Stimulated activated CD8-positive, alpha-beta memory T cell treated with anti-CD3 and anti-CD28 coated beads, Interleukin-4, amount 100 ng/mL, for 48 hours (primary cell): ENCODE results near the gene SLC16A13.
"Not testable (repeated sequence)": the region's sequence is repeated elsewhere in the genome, so short reads cannot be mapped to it uniquely, and the experiment has no call there.

Experiments used
- DNase-seq: peaks from one replicate; pipeline ENCODE4 v3.0.0-alpha.2; 2020

The SLC16A13 gene

GRCh38 chr17:7034955-7035590 is 742 bp upstream of the SLC16A13 start:
- peak; percentile 62 for DNase-seq

DNA sequence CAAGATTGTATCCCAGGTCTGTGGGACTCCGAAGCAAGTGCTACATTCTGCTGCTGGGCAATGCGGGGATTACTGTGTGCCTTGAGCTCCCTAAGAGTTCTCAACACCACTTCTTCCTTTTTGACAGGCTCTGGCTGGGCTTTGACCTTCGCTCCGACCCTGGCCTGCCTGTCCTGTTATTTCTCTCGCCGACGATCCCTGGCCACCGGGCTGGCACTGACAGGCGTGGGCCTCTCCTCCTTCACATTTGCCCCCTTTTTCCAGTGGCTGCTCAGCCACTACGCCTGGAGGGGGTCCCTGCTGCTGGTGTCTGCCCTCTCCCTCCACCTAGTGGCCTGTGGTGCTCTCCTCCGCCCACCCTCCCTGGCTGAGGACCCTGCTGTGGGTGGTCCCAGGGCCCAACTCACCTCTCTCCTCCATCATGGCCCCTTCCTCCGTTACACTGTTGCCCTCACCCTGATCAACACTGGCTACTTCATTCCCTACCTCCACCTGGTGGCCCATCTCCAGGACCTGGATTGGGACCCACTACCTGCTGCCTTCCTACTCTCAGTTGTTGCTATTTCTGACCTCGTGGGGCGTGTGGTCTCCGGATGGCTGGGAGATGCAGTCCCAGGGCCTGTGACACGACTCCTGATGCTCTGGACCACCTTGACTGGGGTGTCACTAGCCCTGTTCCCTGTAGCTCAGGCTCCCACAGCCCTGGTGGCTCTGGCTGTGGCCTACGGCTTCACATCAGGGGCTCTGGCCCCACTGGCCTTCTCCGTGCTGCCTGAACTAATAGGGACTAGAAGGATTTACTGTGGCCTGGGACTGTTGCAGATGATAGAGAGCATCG is 2.4 kb downstream of the SLC16A13 start:
- no peak for DNase-seq

GRCh38 chr17:7039832-7040231 is 4.0 kb downstream of the SLC16A13 start:
- no peak for DNase-seq

DNA sequence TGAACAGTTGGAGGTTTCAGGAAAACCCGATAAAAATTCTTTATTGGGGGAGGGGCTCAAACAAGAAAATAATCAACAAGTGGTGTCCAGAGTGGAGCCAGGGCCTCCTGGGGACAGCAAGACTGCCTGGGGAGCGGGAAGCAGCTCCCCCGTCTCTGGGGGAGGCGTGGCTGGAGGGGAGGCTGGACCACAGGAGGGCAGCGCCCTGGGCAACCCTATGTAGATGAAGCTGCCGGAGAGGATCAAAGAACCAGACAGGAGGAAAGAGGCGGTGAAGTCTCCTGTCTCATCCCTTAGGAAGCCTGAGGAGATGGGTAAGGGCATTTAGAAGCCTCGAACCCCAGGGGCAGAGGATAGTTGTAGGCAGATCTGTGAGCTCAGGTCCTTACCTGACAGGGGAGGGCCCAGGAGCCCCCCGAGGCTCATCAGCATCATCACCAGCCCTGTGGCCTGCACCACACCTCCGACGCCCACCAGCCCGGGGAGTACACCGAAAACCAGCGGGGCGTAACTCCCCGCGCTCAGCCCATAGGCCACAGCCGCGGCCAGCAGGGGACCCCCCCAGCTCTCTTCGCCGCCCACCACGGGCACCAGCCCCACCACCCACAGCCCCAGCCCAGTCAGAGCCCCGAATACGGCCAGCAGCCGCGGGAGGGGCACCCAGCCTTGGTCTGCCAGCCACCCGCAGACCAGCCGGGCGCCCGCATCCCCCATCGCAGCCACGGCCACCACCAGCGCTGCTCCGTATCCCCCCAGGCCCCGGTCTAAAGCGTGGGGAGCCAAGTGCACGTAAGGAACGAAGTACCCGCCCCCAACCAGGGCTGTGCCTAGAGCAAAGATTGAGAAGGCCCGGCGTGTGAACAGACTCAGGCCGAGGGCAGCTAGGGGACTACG is 6.0 kb downstream of the SLC16A13 start:
- DNase-seq: peak; percentile 55

DNA sequence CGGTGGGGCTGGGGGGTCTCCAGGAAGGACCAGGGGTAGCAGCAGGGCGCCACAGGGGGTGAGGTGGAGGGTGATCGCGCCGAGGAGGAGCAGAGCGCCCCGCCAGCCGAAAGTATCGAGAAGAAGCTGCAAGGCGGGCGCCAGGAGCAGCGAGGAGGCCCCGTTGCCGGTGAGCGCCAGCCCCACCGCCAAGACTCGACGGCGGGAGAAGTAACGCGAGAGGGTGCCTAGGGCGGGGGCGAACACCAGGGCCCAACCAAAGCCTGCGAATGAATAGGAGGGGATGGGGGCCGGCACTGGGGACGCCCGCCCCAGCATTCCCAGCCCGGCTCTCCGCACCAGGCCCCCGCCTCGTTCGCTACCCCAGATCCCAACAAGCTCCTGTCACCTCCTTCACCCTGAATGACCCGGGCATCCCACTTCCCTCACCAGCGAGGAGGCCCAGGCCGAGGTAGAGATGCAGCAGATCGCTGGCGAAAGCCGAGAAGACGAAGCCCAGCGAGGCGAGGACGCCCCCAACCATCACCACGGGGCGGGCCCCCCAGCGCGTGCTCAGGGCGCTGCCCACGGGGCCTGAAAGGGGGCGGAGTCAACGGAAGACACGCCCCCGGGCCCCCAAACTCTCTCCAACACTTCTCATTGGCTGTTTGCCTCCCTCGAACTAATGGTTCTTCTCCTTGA is 6.8 kb downstream of the SLC16A13 start:
- peak; percentile 69 for DNase-seq

DNA sequence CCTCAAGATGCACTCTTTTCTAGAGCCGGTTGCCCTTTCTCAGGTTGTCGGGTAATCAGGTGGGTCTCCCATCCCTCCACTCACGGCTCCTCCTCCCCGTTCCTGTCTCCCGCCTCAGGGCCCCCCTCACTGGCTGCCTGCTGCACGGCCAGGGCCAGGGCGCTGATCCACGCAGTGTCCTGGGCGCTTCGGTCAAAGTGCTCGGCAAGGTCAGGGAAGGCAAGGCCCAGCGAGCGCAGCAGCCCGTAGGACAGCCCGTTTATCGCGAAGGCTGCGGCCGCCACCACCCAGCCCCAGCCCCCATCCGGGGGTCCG is 7.3 kb downstream of the SLC16A13 start:
- DNase-seq: no peak

GRCh38 chr17:7043497-7044198 is 7.8 kb downstream of the SLC16A13 start, which contains the start of gene SLC16A11:
TSS of gene SLC16A11 (minus strand) at chr17:7044092. CDS start at chr17:7043513, 579 bp downstream.
- DNase-seq: peak; percentile 51

DNA sequence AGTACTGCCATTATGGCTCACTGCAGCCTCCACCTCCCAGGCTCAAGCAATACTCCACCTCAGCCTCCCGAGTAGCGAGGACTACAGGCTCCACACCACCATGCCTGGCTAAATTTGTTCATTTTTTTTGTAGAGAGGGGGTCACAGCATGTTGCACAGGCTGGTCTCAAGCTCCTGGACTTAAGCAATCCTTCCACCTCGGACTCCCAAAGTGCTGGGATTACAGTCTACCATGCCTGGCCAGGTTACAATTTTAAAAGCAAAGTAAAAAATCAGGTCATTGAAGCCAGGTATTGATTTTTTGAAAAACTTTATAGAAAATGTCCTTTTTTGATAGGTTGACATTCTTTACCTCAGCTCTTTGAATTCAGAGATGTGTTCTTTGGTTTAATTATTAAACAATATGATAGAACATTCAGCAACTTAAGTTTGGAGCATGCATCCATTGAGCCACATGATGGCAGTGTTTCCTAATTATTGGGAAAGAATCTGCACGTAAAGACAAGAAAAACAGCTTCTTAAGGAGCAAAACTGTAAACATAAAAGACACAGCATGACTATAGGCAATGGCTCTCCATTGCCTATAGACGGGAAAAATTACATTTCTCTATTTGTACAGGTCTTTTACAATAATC is 9.8 kb downstream of the SLC16A13 start:
- peak; percentile 37 for DNase-seq

GRCh38 chr17:7046127-7046724 is 10.4 kb downstream of the SLC16A13 start:
- peak; percentile 62 for DNase-seq

DNA sequence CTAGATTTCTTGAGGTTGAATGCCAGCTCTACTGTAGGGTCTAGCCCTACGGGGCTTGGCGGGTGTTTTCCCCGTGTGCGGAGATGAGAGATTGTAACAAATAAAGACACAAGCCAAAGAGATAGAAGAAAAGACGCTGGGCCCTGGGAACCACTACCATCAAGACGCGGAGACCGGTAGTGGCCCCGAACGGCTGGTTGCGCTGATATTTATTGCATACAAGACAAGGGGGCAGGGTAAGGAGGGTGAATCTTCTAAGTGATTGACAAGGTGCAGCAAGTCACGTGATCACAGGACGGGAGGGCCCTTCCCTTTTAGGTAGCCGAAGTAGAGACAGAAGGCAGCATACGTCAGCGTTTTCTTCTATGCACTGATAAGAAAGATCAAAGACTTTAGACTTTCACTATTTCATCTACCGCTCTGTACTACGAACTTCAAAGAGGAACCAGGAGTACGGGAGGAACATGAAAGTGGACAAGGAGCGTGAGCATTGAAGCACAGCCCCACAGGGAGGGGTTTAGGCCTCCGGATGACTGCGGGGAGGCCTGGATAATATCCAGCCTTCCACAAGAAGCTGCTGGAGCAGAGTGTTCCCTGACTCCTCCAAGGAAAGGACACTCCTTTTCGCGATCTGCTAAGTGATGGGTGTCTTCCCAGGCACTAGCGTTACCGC is 11.0 kb downstream of the SLC16A13 start:
- peak; percentile 74 for DNase-seq

GRCh38 chr17:7047566-7047965 is 11.8 kb downstream of the SLC16A13 start:
- peak; percentile 49 for DNase-seq

DNA sequence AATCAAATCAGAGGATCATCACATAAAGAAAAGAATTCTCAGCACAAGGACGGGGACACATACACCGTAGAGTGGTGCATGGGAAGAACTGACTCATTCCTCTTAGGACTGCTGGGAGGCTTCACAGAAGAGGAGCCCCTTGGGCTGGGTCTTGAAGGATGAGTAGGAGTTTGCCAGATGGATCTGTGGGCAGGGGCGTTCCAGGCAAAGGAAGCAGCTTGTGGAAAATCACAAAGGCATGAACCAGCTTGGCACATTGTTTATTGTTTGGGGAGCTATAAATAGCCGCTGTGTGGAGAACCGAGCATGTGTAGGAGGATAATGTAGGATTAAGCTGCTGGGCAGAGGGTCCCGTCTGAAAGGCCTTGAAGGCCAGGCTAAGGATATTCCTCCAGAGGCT is 13.2 kb downstream of the SLC16A13 start:
- no peak for DNase-seq

DNA sequence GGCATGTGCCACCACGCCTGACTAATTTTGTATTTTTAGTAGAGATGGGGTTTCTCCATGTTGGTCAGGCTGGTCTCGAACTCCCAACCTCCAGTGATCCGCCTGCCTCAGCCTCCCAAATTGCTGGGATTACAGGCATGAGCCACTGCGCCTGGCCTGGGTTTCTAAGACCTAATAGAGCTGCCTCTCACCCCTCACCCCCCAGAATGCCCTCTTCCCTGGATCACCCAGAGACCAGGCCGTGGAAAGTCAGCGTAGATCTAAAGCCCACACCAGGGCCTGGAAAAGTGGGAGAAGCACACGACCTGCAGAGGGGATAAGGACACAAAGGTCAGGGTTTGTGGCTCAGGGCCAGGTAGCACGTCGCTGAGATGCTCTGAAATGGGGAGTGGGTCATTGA is 14.8 kb downstream of the SLC16A13 start:
- not testable (repeated sequence) for DNase-seq

- no peak for DNase-seq
Observed at GRCh38 chr17:7056386-7056785, 20.6 kb downstream of the SLC16A13 start.

GRCh38 chr17:7058831-7059447 is 23.1 kb downstream of the SLC16A13 start:
- DNase-seq: no peak

DNA sequence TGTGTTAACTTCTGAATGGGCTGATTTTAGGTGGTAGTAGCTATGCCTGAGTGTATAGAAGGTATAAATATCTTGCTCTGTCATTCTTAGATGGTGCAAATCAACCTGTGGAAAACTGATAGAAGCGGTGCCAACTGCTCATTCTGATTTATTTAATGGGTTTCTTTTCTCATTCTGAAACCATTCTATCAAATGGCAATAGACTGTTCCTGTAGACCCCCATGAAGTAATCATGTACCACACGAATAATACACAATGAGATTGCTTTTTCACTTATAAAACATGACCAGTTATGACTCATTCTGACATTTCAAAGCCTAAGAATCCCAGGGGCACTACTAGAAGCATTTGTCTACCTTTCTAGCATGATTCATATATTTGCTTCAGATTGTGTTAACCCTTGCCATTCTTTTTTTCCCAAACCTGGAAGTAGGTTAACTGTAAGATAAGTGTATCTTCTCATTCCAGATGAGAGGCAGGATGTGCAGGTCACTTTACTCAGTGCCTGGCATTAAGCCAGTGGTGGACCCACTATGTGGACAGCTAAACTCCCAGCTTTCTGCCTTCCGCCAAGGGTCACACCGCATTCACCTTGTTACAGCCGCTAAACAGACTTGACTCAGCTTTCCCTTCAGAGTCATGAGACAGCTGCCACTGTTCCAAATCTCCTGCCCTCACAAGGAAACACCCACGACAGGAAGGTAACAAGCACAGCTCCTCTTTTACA is 24.5 kb downstream of the SLC16A13 start:
- peak; percentile 59 for DNase-seq

DNA sequence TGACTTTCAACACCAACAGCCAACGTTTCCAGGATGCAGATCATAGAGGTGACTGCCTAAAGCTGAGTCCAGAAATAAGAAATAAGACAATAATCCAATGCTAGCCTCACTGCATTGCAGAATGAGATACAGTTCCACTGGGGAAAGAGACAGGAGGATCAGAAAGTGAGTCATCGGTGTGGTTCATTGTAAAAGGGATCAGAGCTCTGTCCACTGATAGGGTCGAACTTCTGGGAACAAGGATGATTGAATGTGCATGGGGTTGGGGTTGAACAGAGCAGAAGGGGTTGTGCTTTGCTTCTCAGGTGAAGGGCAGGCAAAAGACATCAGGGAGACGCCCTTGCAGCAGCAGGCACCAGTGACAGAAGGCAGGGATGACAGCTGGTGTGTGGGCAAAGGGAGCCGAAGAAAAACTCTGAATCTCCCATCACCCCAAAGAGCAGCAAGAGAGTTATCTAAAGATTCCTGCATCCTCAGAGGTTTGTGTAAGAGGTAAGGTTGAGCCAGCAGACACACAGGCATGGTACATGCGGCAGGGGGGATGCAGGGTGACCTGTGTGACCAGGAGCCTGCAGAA is 27.8 kb downstream of the SLC16A13 start:
- DNase-seq: no peak

DNA sequence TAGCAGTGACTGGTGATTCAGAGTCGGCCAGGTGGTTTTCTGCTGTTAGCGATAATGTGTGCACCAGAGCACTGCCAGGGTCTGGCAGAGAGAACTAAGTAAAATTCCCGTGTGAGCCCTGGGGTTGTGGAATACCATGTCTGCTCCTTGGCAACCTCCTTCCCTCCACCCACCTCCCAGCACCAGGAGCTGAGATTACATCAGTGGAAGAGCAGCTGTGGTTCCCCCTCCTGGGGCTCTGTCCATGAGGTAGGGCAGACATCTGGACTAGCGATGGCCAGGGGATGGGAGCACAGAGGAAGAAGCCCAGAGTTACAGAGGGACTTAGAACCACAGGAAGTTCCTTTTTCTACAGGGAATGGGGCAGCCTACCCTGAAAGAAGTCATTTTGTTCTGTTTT is 28.4 kb downstream of the SLC16A13 start:
- no peak for DNase-seq

- DNase-seq: no peak
Observed at GRCh38 chr17:7067198-7067597, 31.4 kb downstream of the SLC16A13 start.
